Measurements from ENCODE around the gene PRKCZ. TPM values are rescaled to one million over a fixed set of nuclear protein-coding genes. Genes with fewer than 3 reads are reported as not detected.

PRKCZ gene
- polyA plus RNA-seq, 1 of the 3 experiments (the other 2 are of a cell fraction), result 24.2 TPM

DNA sequence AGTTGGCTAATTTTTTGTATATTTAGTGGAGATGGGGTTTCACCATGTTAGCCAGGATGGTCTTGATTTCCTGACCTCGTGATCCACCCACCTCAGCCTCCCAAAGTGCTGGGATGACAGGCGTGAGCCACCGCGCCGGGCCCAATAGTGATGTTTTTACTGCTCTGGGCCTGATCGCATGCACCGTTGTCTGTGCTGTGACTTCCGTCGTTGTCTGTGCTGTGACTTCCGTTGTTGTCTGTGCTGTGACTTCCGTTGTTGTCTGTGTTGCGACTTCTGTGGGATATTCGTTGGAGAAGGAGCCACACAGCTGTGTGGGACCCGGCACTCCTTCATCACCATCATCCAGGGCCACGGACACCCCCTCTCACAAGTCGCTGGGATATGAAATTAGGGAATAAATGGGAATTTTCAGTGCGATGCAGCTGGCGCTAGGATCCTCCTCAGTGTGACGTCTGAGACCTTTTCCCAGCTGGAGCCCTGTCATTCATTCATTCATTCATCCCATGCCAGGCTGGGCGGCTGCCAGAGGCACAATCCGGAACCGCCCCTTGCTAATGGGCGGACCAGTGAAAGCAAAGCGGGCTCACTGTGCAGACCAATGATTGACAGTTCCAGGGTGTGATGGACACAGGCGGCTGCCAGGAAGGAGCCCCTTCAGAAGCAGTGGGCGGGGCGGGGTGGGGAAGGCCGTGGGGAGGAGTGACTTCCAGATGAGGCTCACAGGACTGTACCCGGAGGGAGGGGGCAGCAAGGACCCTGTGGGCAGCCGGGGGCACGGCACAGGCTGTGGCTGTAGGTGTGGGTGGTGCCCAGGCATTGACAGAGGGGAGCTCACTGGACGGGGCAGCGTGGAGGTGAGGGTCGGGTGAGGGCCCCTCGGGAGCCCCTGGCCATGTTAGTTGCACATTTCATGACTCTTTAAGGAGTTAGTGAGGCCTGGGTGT is 48.9 kb downstream of the PRKCZ start:
- Histone ChIP-seq H3K9me3 (no peaks in the 10 kb centered on the region), H3K4me2 (no peak overlapping the region), H3K4me1 (ENCODE audit: control insufficient read depth in 1 of 2, insufficient read depth in 2 of 2, low read depth in 1 of 2, low read length in 1 of 2) (no peaks in the 10 kb centered on the region; a peak in 1 of 4 replicates), H3K27ac (ENCODE audit: low read depth in 2 of 2, low read length in 1 of 2) (no peak overlapping the region), H3F3A (replicated peaks; ENCODE audit: insufficient read depth) (no peaks in the 10 kb centered on the region), H3K79me2 (ENCODE audit: insufficient read depth) (no peaks in the 10 kb centered on the region), H2AFZ (ENCODE audit: low read depth) (no peak overlapping the region), H3K4me3 (ENCODE audit: low read depth in 2 of 2, low read length in 1 of 2) (no peak overlapping the region), H3K36me3 (replicated peaks in 1 of 2; ENCODE audit: control insufficient read depth in 1 of 2, insufficient read depth in 2 of 2, low read length in 1 of 2) (no peaks in the 10 kb centered on the region), H3K27me3 (ENCODE audit: insufficient read depth) (no peaks in the 10 kb centered on the region), H3K9me2 (no peaks in the 10 kb centered on the region), H4K20me1 (ENCODE audit: insufficient read depth) (no peaks in the 10 kb centered on the region), H3K9ac (no peak overlapping the region)
- 92% methylated on average over 32 of the region's 35 CpGs for WGBS (ENCODE audit: low lambda C conversion rate)
- no peak for TF ChIP-seq POLR2AphosphoS5 (IDR thresholded peaks at IDR 0.05; ENCODE audit: low read depth, low read length)
- TF ChIP-seq RXRA (IDR thresholded peaks at IDR 0.05; ENCODE audit: borderline replicate concordance, low read depth), result no peak
- no peak for TF ChIP-seq YY1 (IDR thresholded peaks at IDR 0.05; ENCODE audit: low read depth)
- no peak for TF ChIP-seq USF1 (IDR thresholded peaks at IDR 0.05; ENCODE audit: borderline replicate concordance, low read depth)
- DNase-seq, result no peak
- ChIA-PET CTCF (interaction anchor here (0.7 to 1.3 kb wide), 3 partner anchors 10 to 75 kb away, joined by 3 to 5 read pairs (median 4); no protein-coding TSS in a partner anchor), POLR2A (no interaction called here)

DNA sequence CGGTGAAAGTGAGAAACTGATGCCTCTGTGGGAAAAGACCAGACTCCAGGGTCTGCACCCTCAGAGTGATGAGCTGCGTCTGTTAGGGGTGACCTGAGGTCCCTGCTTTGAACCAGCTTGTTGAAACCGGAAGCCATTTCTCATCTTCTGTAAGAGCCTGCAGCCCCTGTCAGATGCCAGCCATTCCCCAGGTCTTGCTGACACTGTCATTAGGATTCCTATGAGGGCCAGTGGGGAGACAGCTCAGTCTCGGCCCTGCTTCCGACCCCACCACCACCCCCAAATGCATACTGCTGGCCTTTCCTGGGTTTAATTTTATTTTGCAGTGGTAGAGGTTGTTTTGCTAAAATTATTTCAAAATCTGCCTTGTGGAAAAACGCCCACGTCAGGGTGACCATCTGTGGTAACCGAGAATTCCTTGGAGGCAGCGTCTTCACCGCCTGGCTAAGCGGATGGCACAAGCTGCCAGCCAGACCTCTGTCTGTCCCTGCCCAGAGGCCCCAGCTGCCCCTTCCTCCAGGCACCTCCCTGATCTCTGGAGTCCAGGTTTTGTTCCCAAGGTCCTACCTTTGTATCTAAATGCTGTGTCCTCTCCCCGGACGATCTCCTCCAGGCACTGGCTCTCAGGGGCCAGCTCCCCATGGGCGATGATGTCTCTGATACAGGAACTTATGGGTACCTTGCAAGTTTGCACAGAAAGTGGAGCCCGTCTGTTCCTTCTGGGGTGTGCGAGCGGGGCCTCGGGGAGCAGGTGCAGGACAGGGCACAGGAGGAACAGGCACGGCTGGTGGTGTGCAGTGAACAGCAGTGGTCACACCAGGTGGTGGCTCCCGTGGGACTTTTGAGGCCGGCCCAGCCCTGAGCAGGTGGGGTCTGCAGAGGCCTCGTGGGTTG is 49.9 kb downstream of the PRKCZ start:
- Histone ChIP-seq H3K9me2 (no peaks in the 10 kb centered on the region), H3K36me3 (replicated peaks in 1 of 2; ENCODE audit: control insufficient read depth in 1 of 2, insufficient read depth in 2 of 2, low read length in 1 of 2) (no peaks in the 10 kb centered on the region), H3K4me2 (no peak overlapping the region), H2AFZ (ENCODE audit: low read depth) (no peak overlapping the region), H3K4me3 (ENCODE audit: low read depth in 2 of 2, low read length in 1 of 2) (no peak overlapping the region), H3K4me1 (ENCODE audit: control insufficient read depth in 1 of 2, insufficient read depth in 2 of 2, low read depth in 1 of 2, low read length in 1 of 2) (peaks cover 0 to 2% of the 10 kb centered on the region in 2 experiments; a peak in 1 of 4 replicates), H3K27ac (ENCODE audit: low read depth in 2 of 2, low read length in 1 of 2) (no peak overlapping the region), H4K20me1 (ENCODE audit: insufficient read depth) (no peaks in the 10 kb centered on the region), H3K27me3 (ENCODE audit: insufficient read depth) (no peaks in the 10 kb centered on the region), H3K79me2 (ENCODE audit: insufficient read depth) (no peaks in the 10 kb centered on the region), H3K9ac (no peak overlapping the region), H3F3A (replicated peaks; ENCODE audit: insufficient read depth) (no peaks in the 10 kb centered on the region), H3K9me3 (no peaks in the 10 kb centered on the region)
- TF ChIP-seq, protein P1, sequence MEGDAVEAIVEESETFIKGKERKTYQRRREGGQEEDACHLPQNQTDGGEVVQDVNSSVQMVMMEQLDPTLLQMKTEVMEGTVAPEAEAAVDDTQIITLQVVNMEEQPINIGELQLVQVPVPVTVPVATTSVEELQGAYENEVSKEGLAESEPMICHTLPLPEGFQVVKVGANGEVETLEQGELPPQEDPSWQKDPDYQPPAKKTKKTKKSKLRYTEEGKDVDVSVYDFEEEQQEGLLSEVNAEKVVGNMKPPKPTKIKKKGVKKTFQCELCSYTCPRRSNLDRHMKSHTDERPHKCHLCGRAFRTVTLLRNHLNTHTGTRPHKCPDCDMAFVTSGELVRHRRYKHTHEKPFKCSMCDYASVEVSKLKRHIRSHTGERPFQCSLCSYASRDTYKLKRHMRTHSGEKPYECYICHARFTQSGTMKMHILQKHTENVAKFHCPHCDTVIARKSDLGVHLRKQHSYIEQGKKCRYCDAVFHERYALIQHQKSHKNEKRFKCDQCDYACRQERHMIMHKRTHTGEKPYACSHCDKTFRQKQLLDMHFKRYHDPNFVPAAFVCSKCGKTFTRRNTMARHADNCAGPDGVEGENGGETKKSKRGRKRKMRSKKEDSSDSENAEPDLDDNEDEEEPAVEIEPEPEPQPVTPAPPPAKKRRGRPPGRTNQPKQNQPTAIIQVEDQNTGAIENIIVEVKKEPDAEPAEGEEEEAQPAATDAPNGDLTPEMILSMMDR (IDR thresholded peaks at IDR 0.05), result no peak
- TF ChIP-seq NRF1 (IDR thresholded peaks at IDR 0.05; ENCODE audit: low read depth, low read length), result no peak
- ChIA-PET CTCF (interaction anchor here (1.1 to 1.3 kb wide), 2 partner anchors 8 to 40 kb away, joined by 3 to 5 read pairs; no protein-coding TSS in a partner anchor), POLR2A (no interaction called here)
- DNase-seq, result no peak
- WGBS (ENCODE audit: low lambda C conversion rate), result 91% methylated on average over 19 of the region's 22 CpGs

All from SK-N-SH (cell line).